Measurements from ENCODE around the gene DACH2. TPM values are rescaled to one million over a fixed set of nuclear protein-coding genes. Genes with fewer than 3 reads are reported as not detected.

The DACH2 gene
- total and polyA plus RNA-seq, 2 of the 4 experiments (the other 2 are of a cell fraction), result 2.8 to 3.8 TPM

DNA sequence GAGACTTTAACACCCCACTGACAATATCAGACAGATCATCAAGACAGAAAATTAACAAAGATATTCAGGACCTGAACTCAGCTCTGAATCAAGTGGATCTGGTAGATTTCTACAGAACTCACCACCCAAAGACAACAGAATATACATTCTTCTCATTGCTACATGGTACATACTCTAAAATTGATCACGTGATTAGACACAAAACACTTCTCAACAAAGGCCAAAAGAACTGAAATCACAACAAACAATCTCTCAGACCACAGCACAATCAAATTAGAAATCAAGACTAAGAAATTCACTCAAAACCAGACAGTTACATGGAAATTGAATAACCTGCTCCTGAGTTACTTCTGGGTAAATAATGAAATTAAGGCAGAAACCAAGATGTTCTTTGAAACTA lies 49.6 kb downstream of the DACH2 start:
- Histone ChIP-seq H3K4me2 (ENCODE audit: low read depth, low read length) (no peak overlapping the region), H2AFZ (replicated peaks; ENCODE audit: low read length, poor library complexity) (no peak overlapping the region), H3K27ac (ENCODE audit: insufficient read depth, low read length) (no peak overlapping the region), H2BK5ac (ENCODE audit: low read depth, low read length, poor library complexity, severe bottlenecking) (no peak overlapping the region), H4K91ac (ENCODE audit: insufficient read depth, low read depth, low read length) (no peak overlapping the region), H3K27me3 (ENCODE audit: control insufficient read depth, insufficient read depth, low read length) (no peaks in the 10 kb centered on the region), H3K4ac (ENCODE audit: low read depth, low read length) (no peak overlapping the region), H2BK20ac (ENCODE audit: low read depth, low read length) (no peak overlapping the region), H3K14ac (replicated peaks; ENCODE audit: low read depth, low read length) (no peak overlapping the region), H3K9ac (ENCODE audit: low read depth, low read length) (no peak overlapping the region), H4K5ac (ENCODE audit: low read depth, low read length) (no peak overlapping the region), H2AK9ac (replicated peaks; ENCODE audit: low read depth, low read length, poor library complexity) (no peak overlapping the region), H4K8ac (ENCODE audit: low read depth in 2 of 2, low read length in 2 of 2) (no peak overlapping the region), H3K4me3 (ENCODE audit: insufficient read depth, low read depth, low read length) (no peak overlapping the region), H3K56ac (ENCODE audit: extremely low read depth, insufficient read depth, low read length) (no peak overlapping the region), H3K9me3 (ENCODE audit: control insufficient read depth, insufficient read depth, low read length) (no peaks in the 10 kb centered on the region), H3K4me1 (ENCODE audit: control insufficient read depth, insufficient read depth, low read length) (no peaks in the 10 kb centered on the region), H2AK5ac (ENCODE audit: low read depth, low read length) (no peak overlapping the region), H4K20me1 (ENCODE audit: insufficient read depth, low read length) (no peaks in the 10 kb centered on the region), H2BK120ac (ENCODE audit: low read depth, low read length) (no peak overlapping the region), H3K79me1 (ENCODE audit: low read depth in 1 of 2, low read length in 2 of 2) (no peaks in the 10 kb centered on the region), H3K9me1 (ENCODE audit: insufficient read depth, low read length) (no peaks in the 10 kb centered on the region), H3K23ac (ENCODE audit: low read depth, low read length) (no peak overlapping the region), H2BK15ac (ENCODE audit: low read depth, low read length) (no peak overlapping the region), H3K18ac (ENCODE audit: low read depth, low read length) (no peak overlapping the region), H3K36me3 (ENCODE audit: control insufficient read depth, insufficient read depth, low read length) (no peaks in the 10 kb centered on the region)
- intact Hi-C loops (cut with micrococcal nuclease), result no loop called here
- ChIA-PET CTCF (no interaction called here), POLR2A (ENCODE audit: unreplicated experiment) (no interaction called here)
- DNase-seq (no peak), ATAC-seq (ENCODE audit: low read depth) (no peak)
- dilution Hi-C loops (cut with HindIII; ENCODE audit: low sequenced_read_pairs, unreplicated experiment), result no loop called here
- BruUV-seq (replicated peaks), result no TSS peak
- in situ Hi-C loops (cut with MboI; ENCODE audit: low sequenced_read_pairs), result loop anchor here (25.0 kb wide), 1 partner anchor 586 kb away; no protein-coding TSS in a partner anchor
- TF ChIP-seq, protein P1, sequence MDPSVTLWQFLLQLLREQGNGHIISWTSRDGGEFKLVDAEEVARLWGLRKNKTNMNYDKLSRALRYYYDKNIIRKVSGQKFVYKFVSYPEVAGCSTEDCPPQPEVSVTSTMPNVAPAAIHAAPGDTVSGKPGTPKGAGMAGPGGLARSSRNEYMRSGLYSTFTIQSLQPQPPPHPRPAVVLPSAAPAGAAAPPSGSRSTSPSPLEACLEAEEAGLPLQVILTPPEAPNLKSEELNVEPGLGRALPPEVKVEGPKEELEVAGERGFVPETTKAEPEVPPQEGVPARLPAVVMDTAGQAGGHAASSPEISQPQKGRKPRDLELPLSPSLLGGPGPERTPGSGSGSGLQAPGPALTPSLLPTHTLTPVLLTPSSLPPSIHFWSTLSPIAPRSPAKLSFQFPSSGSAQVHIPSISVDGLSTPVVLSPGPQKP (IDR thresholded peaks at IDR 0.05; ENCODE audit: borderline replicate concordance, low read depth, low read length), result no peak
- no CpG with 5 or more reads among the region's 1 CpG for WGBS, 2 experiments (ENCODE audit: extremely low coverage in 2 of 2, insufficient read length in 1 of 2)

Measured in IMR-90 (cell line).